ENCODE data around the gene MFSD12.

DNA sequence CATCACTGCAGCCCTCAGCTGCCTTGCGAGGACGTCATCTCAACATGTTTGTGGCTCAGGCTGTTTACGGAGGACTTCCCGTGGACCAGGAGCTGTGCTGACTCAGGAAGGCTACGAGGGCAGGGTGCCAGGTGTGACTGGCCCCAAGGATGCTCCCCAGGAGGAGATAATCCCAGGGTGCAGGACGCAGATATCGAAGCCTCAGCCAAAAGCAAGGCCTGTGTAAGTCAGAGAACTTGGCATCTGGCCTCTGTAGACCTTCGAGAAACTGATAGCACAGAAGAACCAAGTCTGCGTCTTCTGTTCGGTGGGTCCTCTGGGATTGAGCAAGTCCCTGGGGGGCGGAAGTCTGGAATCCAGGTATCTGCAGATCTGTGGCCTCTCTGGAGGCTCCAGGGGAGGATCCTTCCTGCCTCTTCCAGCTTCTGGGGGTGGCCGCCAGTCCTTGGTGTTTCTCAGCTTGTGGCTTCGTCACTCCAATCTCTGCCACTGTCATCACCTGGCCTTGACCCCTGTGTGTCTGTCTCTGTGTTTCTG, 54.3 kb downstream of the MFSD12 start:
- TF ChIP-seq, protein P1, sequence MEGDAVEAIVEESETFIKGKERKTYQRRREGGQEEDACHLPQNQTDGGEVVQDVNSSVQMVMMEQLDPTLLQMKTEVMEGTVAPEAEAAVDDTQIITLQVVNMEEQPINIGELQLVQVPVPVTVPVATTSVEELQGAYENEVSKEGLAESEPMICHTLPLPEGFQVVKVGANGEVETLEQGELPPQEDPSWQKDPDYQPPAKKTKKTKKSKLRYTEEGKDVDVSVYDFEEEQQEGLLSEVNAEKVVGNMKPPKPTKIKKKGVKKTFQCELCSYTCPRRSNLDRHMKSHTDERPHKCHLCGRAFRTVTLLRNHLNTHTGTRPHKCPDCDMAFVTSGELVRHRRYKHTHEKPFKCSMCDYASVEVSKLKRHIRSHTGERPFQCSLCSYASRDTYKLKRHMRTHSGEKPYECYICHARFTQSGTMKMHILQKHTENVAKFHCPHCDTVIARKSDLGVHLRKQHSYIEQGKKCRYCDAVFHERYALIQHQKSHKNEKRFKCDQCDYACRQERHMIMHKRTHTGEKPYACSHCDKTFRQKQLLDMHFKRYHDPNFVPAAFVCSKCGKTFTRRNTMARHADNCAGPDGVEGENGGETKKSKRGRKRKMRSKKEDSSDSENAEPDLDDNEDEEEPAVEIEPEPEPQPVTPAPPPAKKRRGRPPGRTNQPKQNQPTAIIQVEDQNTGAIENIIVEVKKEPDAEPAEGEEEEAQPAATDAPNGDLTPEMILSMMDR (IDR thresholded peaks at IDR 0.05; ENCODE audit: low read depth, low read length), result no peak
- TF ChIP-seq POLR2A (IDR thresholded peaks at IDR 0.05; ENCODE audit: extremely low read depth, insufficient read length) (no peak), MYC (IDR thresholded peaks at IDR 0.05; ENCODE audit: low read depth, low read length) (no peak)
- TF ChIP-seq, protein P2, sequence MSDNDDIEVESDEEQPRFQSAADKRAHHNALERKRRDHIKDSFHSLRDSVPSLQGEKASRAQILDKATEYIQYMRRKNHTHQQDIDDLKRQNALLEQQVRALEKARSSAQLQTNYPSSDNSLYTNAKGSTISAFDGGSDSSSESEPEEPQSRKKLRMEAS (IDR thresholded peaks at IDR 0.05; ENCODE audit: low read depth, low read length), result no peak
